ENCODE data around the gene PRR18. TPM values are rescaled to one million over a fixed set of nuclear protein-coding genes. Genes with fewer than 3 reads are reported as not detected.

PRR18 gene
- total and polyA plus RNA-seq, 2 of the 8 experiments (the other 6 are each of a cell fraction or from before 2014, with no cell fraction given): 0.08 to 0.19 TPM

DNA sequence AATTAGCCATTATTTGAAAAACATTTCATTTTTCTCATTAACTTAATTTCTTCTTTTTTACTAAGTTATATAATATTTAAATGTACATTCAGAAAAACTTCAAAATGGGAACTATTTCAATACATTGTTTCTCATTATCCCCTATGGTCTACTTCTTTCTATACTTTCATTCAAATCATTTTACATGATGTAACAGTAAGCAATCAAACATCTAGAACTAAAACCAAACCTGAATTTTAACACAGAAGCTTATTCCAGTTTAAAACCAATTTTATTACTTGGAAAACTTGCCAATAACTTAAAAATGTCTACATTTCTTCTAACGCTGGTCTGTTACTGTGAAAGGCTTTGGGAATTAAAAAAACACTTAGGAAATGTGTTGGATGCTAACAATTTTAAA lies 4.6 kb upstream of the PRR18 start (continued):
- no peak for TF ChIP-seq SAP30 (IDR thresholded peaks at IDR 0.05; ENCODE audit: insufficient read depth, insufficient replicate concordance, low read length)
- TF ChIP-seq POU5F1 (IDR thresholded peaks at IDR 0.05; ENCODE audit: low read depth, low read length): no peak

All from H1 (cell line).